ENCODE data around the gene MDC1. TPM values are rescaled to one million over a fixed set of nuclear protein-coding genes. Genes with fewer than 3 reads are reported as not detected.
"Not testable (repeated sequence)": the region's sequence is repeated elsewhere in the genome, so short reads cannot be mapped to it uniquely, and the experiment has no call there.

The MDC1 gene
- polyA plus RNA-seq, 3 donors from 2014 or later, result 3.0 to 16.5 TPM; not detected in 1

- Mint-ChIP-seq H3K4me1 (peaks cover 43 to 54% of the 10 kb centered on the region in 2 donors), H3K27me3 (ENCODE audit: low read depth in 3 of 3) (peaks cover 21 to 27% (median 24%) of the 10 kb centered on the region in 3 donors), H3K36me3 (peaks cover 4 to 33% (median 23%) of the 10 kb centered on the region in 3 donors), H3K27ac (peak overlapping the region; percentile 59 to 97 (median 94)), H3K4me3 (peak overlapping the region in 3 of 5 donors; percentile 1 to 20 (median 14))
- not testable (repeated sequence) for H3K9me3 Mint-ChIP-seq, DNase-seq
Observed at GRCh38 chr6:30723843-30724741, 7.0 kb upstream of the MDC1 start.

GRCh38 chr6:30723159-30723842 is 6.2 kb upstream of the MDC1 start:
- not testable (repeated sequence) for DNase-seq, H3K9me3 Mint-ChIP-seq
- H3K27ac Mint-ChIP-seq, result peak overlapping the region; percentile 93 to 97 (median 96)
- peak overlapping the region in 4 of 5 donors; percentile 1 to 100 (median 96) for H3K4me3 Mint-ChIP-seq
- peaks cover 47 to 55% of the 10 kb centered on the region in 2 donors for H3K4me1 Mint-ChIP-seq
- H3K27me3 Mint-ChIP-seq (ENCODE audit: low read depth in 3 of 3), result peaks cover 21 to 27% (median 24%) of the 10 kb centered on the region in 3 donors
- peaks cover 4 to 31% (median 23%) of the 10 kb centered on the region in 3 donors for H3K36me3 Mint-ChIP-seq

GRCh38 chr6:30722280-30723112 is 5.4 kb upstream of the MDC1 start:
- peak overlapping the region; percentile 93 to 97 (median 96) for H3K27ac Mint-ChIP-seq
- peaks cover 50 to 59% of the 10 kb centered on the region in 2 donors for H3K4me1 Mint-ChIP-seq
- no peaks in the 10 kb centered on the region for H3K9me3 Mint-ChIP-seq
- peak; percentile 79 to 84 (median 81) for DNase-seq
- H3K36me3 Mint-ChIP-seq, result peaks cover 4 to 27% (median 23%) of the 10 kb centered on the region in 3 donors
- H3K4me3 Mint-ChIP-seq, result peak overlapping the region; percentile 94 to 100 (median 97)
- H3K27me3 Mint-ChIP-seq (ENCODE audit: low read depth in 3 of 3), result peaks cover 23 to 29% (median 26%) of the 10 kb centered on the region in 3 donors

- Mint-ChIP-seq H3K4me1 (peaks cover 54 to 64% of the 10 kb centered on the region in 2 donors), H3K27me3 (ENCODE audit: low read depth in 3 of 3) (peaks cover 28 to 34% (median 30%) of the 10 kb centered on the region in 3 donors), H3K36me3 (peaks cover 4 to 27% (median 23%) of the 10 kb centered on the region in 3 donors), H3K4me3 (peak overlapping the region; percentile 94 to 100 (median 97)), H3K27ac (peak overlapping the region; percentile 93 to 97 (median 96))
- not testable (repeated sequence) for DNase-seq, H3K9me3 Mint-ChIP-seq
Observed at GRCh38 chr6:30722025-30722279, 4.9 kb upstream of the MDC1 start.

- Mint-ChIP-seq H3K27ac (peak overlapping the region; percentile 95 to 99 (median 96)), H3K4me1 (peaks cover 60 to 70% of the 10 kb centered on the region in 2 donors), H3K9me3 (no peaks in the 10 kb centered on the region), H3K4me3 (peak overlapping the region; percentile 94 to 100 (median 97)), H3K36me3 (peaks cover 6 to 27% (median 23%) of the 10 kb centered on the region in 3 donors), H3K27me3 (ENCODE audit: low read depth in 3 of 3) (peaks cover 30 to 36% (median 32%) of the 10 kb centered on the region in 3 donors)
- DNase-seq, result peak; percentile 94 to 96 (median 96)
Observed at GRCh38 chr6:30721198-30722024, 4.3 kb upstream of the MDC1 start.

- Mint-ChIP-seq H3K4me3 (peak overlapping the region; percentile 94 to 100 (median 97)), H3K36me3 (peaks cover 7 to 27% (median 23%) of the 10 kb centered on the region in 3 donors), H3K27me3 (ENCODE audit: low read depth in 3 of 3) (peaks cover 30 to 36% (median 32%) of the 10 kb centered on the region in 3 donors), H3K27ac (peak overlapping the region; percentile 95 to 99 (median 96)), H3K9me3 (no peaks in the 10 kb centered on the region), H3K4me1 (peaks cover 63 to 76% of the 10 kb centered on the region in 2 donors)
- peak; percentile 46 to 63 (median 61) for DNase-seq
Observed at GRCh38 chr6:30720738-30721197, 3.7 kb upstream of the MDC1 start.

- Mint-ChIP-seq H3K4me3 (peak within 1 kb of the TSS; percentile 94 to 100 (median 97)), H3K27ac (peak within 1 kb of the TSS; percentile 95 to 99 (median 96)), H3K4me1 (peaks cover 61 to 75% of the 10 kb centered on the region in 2 donors), H3K36me3 (peaks cover 7 to 25% (median 21%) of the 10 kb centered on the region in 3 donors), H3K9me3 (no peaks in the 10 kb centered on the region), H3K27me3 (ENCODE audit: low read depth in 3 of 3) (peaks cover 30 to 36% (median 32%) of the 10 kb centered on the region in 3 donors)
- DNase-seq, result peak; percentile 91 to 93 (median 93)
Observed at GRCh38 chr6:30719791-30720737, 3.0 kb upstream of the MDC1 start, which contains the start of gene TUBB. Gene TUBB (plus strand): TSS chr6:30720352. CDS start chr6:30720507, 155 bp downstream.

GRCh38 chr6:30719356-30719755 is 2.3 kb upstream of the MDC1 start:
- Mint-ChIP-seq H3K27me3 (ENCODE audit: low read depth in 3 of 3) (peaks cover 30 to 36% (median 32%) of the 10 kb centered on the region in 3 donors), H3K4me3 (peak overlapping the region; percentile 94 to 100 (median 97)), H3K27ac (peak overlapping the region; percentile 95 to 99 (median 96)), H3K9me3 (no peaks in the 10 kb centered on the region), H3K36me3 (peaks cover 7 to 26% (median 20%) of the 10 kb centered on the region in 3 donors), H3K4me1 (peaks cover 58 to 73% of the 10 kb centered on the region in 2 donors)
- DNase-seq, result no peak

GRCh38 chr6:30717845-30718720 is 1.0 kb upstream of the MDC1 start:
- H3K36me3 Mint-ChIP-seq, result peaks cover 3 to 18% (median 12%) of the 10 kb centered on the region in 3 donors
- not testable (repeated sequence) for H3K9me3 Mint-ChIP-seq, DNase-seq
- peak overlapping the region; percentile 93 to 100 (median 100) for H3K27ac Mint-ChIP-seq
- peaks cover 58 to 68% of the 10 kb centered on the region in 2 donors for H3K4me1 Mint-ChIP-seq
- peaks cover 28 to 36% (median 32%) of the 10 kb centered on the region in 3 donors for H3K27me3 Mint-ChIP-seq (ENCODE audit: low read depth in 3 of 3)
- peak overlapping the region; percentile 92 to 99 (median 99) for H3K4me3 Mint-ChIP-seq

- Mint-ChIP-seq H3K4me1 (peaks cover 58 to 68% of the 10 kb centered on the region in 2 donors), H3K36me3 (peaks cover 7 to 21% (median 8%) of the 10 kb centered on the region in 3 donors), H3K27ac (peak overlapping the region; percentile 96 to 100 (median 100)), H3K27me3 (ENCODE audit: low read depth in 3 of 3) (peaks cover 22 to 27% (median 25%) of the 10 kb centered on the region in 3 donors), H3K9me3 (no peaks in the 10 kb centered on the region), H3K4me3 (peak overlapping the region; percentile 92 to 99 (median 99))
- DNase-seq, result no peak
Observed at GRCh38 chr6:30716879-30717128, 277 bp downstream of the MDC1 start.

- H3K4me1 Mint-ChIP-seq, result peaks cover 56 to 66% of the 10 kb centered on the region in 2 donors
Observed at GRCh38 chr6:30714263-30714662, 2.8 kb downstream of the MDC1 start.

More at GRCh38 chr6:30714263-30714662, 2.8 kb downstream of the MDC1 start:
- peak overlapping the region in 2 of 6 donors; percentile 15 to 50 for H3K27ac Mint-ChIP-seq
- peaks cover 6 to 11% (median 8%) of the 10 kb centered on the region in 3 donors for H3K27me3 Mint-ChIP-seq (ENCODE audit: low read depth in 3 of 3)
- no peak for DNase-seq
- no peaks in the 10 kb centered on the region for H3K9me3 Mint-ChIP-seq
- H3K4me3 Mint-ChIP-seq, result no peak overlapping the region
- H3K36me3 Mint-ChIP-seq, result peaks cover 8 to 31% (median 13%) of the 10 kb centered on the region in 3 donors

Data from immature natural killer cell (primary cell).